Suprapubic skin (tissue), 3 donors: Measurements from ENCODE around the gene POFUT1.

Experiments used
- CTCF ChIP-seq, 2 donors: fragments of 200-600 bp in 1 of 2; fragments of 450-650 bp in 1 of 2; sonication (generic) in 1 of 2; IDR thresholded peaks; one replicate each; pipeline ENCODE4 v1.5.1; 2016 to 2019; ENCODE audit warnings: antibody characterized with exemption in 2 of 2, mild to moderate bottlenecking in 1 of 2, moderate library complexity in 1 of 2
- POLR2A ChIP-seq, 2 donors: fragments of 450-650 bp; IDR thresholded peaks; one replicate each; pipeline ENCODE4 v1.6.1; 2017; ENCODE audit warnings: antibody characterized with exemption in 2 of 2, mild to moderate bottlenecking in 2 of 2, moderate library complexity in 2 of 2

DNA sequence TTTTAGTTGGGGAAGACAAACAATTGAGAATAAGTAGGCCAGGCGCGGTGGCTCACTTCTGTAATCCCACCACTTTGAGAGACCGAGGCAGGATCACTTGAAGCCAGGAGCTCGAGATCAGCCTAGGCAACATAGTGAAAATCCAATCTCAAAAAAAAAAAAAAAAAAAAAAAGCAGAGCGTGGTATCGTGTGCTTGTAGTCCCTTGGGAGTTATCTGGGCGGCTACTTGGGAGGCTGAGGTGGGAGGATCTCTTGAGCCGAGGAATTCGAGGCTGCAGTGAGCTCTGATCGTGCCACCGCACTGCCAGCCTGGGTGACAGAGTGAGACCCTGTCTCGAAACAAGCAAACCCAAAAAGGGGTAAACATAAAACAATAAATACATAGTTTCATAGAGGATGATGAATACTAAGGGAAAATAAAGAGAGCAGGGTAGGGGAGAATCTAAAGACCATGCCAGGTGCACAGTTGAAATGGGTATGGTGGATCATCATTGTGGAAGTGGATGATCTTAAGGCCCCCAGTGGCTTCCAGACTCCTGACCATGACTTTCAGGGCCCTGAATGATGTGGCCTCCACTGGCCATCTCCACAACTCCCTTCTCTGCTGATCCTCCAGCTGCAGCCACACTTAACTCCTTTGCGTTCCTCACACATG is 947 bp downstream of the POFUT1 start:
- TF ChIP-seq POLR2A (IDR thresholded peaks at IDR 0.05) (no peak), CTCF (IDR thresholded peaks at IDR 0.05) (no peak)
